Mesenteric fat pad (tissue), 1 donor: Measurements from ENCODE around the gene IRGC. TPM values are rescaled to one million over a fixed set of nuclear protein-coding genes. Genes with fewer than 3 reads are reported as not detected.
"Not testable (repeated sequence)": the region's sequence is repeated elsewhere in the genome, so short reads cannot be mapped to it uniquely, and the experiment has no call there.

ENCODE experiments used
- DNase-seq: peaks from one replicate; pipeline ENCODE4 v3.0.0-alpha.2; 2020; ENCODE audit warnings: low spot score
- total RNA-seq: library from RNA; stranded (reverse); fragmentation: NEBNext Ultra II Directional; extraction: Animal tissue kit (Norgen Biotek cat#: 25700); gene quantifications from one replicate; pipeline ENCODE4 v1.2.1, GENCODE V29; 2021
- donor health status: DM: yes; HTN: yes; CAD: no.

The IRGC gene
- total RNA-seq, 1 donor from 2014 or later, result not detected

DNA sequence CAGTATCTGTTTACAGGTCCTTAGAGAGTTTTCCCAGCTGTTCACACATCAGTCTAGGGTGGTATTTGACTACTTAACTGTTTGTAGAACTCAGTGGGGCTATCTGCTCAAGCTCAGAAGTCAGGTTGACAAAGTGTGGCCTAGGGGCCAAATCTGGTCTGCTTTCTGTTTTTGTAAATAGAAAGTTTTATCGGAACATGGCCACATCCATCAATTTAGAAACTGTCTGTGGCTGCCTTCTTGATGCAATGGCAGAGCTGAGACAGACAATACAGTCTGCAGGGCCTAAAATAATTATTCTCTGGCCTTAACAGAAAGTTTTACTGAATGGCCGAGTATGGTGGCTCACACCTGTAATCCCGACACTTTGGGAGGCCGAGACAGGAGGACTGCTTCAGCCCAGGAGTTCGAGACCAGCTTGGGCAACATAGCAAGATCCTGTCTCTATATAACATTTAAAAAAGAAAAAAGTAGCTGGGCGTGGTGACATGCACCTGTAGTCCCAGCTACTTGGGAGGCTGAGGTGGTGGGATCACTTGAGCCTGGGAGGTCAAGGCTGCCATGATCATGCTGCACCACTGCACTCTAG lies 36.5 kb downstream of the IRGC start:
- no peak for DNase-seq

DNA sequence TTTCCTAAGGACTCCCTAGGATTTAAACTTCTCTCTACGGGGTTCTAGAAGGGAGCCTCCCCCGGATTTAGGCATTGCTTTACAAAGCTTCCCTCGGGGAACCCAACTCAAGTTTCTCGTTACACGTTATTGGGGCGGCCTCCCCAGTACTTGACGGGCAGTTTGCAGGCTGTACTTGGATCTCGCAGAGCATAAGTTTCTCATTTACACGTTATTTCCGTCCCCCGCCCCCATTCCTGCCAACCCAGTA lies 38.3 kb downstream of the IRGC start:
- no peak for DNase-seq

DNA sequence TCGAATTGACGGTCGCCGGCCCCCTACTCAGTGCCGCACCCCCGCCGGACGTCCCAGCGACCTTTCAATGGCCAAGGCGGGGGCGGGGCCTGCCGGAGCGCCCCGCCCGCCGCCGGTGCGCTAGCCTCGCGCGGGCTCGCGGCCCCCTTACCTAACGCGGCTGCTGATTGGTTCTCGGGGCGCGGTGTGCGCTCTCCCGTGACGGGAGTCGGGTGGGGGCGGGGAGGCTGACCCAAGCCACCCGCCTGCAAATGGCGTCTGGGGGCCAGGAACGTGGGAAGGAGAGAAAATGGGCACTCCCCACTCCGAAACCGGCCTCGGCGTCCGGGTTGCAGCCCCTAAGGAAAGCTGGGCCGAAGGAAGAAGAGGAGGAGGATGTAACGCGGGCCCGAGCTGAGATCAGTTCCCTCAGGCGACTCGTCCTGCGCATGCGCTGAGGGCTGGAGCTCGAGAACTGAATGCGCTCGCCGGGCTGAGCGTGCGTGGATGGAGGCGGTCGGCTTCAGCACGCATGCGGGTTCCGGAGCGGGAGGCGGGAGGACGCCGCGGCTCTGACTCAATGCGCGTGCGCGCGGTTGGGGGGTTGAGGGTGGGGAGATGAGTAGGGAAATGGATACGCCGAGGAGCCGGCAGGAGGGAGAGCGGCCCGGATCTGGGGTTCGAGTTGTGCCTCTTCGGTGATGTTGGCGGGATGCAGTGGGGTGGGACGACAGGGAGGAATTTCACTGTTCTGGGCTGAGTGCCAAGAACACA lies 38.8 kb downstream of the IRGC start, which contains the start of gene SMG9:
Gene SMG9 (minus strand): TSS at position 460 of the 753 bp plus-strand sequence. CDS start 4,221 bp downstream, outside the sequence.
- DNase-seq, result peak; percentile 100

DNA sequence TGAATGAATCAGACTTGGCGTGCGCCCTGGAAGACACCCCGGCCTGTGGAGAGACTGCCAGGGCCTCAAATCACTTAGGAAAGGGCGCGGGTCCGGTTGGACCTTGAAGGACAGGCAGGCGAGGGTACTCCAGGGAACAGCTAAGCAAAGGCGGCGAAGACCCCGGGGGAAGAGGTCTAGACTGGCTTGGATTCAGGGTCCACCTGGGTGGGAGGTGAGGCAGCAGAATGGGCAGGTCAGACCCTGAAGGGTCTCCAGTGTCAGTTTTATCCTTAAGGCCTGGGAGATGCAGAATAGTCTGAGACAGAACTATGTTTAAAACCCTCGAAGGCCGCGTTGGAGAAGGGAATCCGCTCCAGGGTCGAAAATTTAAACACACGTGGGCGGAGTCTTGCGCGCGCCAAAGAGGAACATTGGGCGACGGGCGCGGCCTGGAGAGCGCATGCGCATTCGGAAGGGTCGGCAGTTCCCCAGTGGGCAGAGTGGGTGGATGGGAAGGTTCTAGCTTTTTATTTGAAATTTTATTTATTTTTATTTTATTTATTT lies 39.5 kb downstream of the IRGC start:
- no peak for DNase-seq

DNA sequence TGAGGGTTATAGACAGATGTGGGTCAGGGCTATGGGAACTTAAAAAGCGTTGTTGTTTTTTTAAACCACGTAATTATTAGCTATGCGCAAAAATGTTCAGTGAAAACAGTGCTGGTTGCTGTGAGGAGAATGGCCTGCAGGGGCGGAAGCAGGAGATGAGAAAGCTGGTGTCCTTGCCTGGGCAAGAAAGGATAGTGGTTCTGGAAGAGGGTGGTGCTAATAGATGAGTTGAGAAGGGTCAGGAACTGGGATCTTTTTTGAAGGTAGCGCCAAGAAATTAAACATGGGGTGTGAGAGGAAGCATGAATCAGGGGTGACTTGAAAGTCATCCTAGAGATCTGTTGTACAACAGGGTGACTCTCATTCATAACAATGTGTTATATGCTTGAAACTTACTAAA lies 43.6 kb downstream of the IRGC start:
- no peak for DNase-seq

DNA sequence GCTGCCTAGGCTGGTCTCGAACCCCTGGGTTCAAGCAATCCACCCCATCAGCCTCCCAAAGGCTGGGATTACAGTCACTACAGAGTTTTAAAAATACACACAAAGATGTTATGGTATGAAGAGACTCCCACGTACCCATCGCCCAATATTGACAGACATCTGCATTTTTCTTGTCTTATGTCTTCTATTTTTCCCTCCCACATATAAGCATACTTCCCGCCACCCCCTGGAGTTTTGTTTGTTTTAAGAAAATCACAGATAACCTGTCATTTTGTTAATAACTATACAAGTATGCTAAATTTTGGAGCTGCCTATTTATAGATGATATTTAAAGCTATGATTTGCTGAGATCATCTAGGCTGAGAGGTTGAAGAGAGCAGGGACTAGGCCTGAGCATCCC lies 45.1 kb downstream of the IRGC start:
- DNase-seq, result no peak

DNA sequence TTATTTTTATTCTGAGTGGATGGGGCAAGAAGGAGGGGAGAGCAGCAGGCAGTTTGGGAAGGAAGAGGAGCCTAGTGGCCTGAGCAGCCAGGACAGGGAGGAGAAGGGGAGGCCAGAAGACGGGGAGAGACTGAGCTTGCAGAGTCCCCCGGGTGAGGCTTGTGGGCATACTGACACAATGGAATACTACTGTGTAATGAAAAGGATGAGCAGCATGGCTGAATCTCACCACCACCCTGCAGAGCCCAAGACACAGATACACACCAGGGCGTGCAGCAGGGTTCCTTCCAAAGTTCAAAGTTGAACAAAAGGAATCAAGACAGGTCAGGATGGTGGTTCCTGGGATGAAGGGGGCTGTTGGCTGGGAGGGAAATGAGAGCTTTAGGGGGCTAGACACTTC lies 46.9 kb downstream of the IRGC start:
- DNase-seq, result no peak

DNA sequence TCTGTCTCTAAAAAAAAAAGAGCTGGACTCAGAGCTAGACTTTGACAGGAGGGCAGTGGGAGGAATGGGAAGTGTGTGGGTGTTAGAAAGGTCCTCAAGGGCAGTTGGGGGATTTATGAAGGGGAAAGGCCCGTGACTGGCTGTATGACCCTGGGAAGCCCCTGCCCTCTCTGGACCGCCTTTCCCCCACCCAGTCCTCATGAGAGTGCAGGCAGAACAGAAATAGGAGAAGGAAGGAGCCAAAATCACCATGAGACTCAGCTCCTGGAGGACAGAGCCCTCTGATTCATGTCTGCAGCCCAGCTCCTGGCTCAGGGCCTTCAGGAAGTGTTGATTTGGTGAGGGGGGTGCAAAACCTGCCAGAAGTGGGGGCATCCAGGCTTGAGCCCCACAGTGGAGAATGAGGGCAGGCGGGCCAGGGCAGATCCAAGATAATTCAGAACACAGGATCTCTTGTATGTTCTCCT lies 47.6 kb downstream of the IRGC start:
- DNase-seq, result no peak

DNA sequence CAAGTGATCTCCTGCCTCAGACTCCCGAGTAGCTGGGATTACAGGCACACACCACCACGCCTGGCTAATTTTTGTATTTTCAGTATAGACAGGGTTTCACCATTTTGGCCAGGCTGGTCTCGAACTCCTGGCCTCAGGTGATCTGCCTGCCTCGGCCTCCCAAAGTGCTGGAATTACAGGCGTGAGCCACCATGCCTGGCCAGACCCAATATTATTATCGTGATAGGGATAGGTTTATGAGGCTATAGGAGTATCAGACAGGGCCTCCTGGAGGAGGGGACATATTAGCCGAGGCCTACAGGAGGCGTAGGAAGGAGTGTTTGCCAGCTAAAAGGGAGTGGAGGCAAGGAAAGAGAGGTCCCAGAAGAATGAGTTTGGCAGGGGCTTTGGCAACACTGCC lies 48.8 kb downstream of the IRGC start:
- not testable (repeated sequence) for DNase-seq

DNA sequence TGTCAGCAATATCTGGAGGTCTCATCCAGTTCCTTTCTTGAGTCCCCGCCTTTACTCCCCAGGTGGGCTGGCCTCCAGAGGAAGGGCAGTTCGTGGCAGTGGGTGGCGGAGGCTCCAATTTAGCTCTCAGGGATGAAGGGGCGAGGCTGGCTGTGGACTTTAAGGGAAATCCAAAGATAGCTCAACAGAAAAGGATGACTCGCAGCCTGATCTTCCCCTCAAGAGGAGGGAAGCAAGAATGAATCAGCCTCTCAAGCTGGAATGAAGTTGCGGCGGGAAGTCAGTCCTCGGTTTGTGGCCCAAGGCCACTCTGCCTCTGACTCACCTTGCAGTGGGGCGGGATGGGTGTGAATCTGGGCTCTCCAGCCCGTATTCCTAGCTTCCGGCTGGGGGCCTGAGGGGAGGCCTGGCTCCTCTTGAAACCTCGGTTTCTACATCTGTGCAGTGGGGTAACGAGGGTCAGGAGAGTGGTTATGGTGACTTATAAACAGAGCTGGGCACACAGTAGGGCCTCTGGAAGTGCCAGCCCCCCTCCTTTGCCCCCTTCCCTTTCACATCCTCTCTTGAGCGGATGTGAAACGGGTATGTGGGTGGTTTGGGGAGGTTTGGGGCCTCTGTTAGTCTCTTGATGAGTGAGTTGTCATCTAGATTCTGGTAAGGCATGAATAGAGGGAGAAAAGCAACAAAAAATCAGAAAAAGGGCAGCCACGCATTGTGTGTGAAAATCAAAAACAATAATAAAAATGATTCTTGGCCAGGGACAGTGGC lies 49.4 kb downstream of the IRGC start:
- DNase-seq, result no peak

DNA sequence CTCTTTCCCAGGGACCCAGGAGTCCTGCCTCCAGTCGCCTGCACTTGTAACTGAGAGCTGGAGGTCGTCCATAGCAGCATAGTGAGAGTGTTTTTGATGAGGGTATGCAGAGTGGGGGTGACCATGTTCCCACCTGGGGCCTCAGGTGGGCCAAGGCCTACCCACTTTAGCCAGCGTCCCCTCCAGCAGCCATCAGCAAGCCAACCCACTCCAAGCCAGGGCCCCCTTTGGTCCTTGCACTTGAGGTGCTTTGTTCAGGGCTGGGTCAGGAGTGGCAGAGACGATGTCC lies 50.8 kb downstream of the IRGC start:
- no peak for DNase-seq

DNA sequence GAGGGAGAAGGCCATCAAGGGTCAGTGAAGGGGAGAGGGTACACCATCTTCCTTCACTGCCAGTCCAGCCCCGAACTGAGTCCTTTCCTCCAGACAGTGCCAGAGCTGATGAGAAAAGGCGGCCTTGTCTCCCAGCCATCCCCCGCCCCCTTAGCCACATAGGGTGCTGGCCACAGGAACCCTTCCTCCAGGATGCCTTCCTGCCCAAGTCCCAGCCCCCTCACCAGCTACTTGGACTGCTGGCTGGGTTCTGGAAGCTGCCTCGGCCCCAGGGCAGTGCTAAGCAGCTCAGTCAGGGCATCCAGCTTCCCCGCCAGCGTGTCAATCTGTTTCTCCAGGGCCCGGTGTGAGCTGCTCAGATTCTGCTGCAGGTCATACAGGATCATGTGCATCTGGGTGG lies 51.4 kb downstream of the IRGC start:
- no peak for DNase-seq

DNA sequence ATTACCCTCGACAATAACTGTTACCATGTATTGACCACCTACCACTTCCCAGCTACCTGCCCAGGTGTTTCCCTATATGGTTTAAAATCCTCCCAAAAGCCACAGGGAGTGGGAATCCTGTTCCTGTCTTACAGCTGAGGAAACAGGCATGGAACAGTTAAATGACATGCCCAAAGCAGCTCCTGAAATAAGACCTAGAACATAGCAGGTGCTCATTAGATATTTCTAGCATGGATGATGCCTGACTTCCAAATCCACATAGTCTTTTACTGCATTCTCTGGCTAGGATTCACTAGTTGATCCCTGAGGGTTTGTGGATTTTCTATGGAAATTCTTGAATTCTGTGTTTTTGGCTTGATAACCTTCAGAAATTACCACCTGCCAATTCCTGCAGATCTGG lies 51.9 kb downstream of the IRGC start:
- no peak for DNase-seq

DNA sequence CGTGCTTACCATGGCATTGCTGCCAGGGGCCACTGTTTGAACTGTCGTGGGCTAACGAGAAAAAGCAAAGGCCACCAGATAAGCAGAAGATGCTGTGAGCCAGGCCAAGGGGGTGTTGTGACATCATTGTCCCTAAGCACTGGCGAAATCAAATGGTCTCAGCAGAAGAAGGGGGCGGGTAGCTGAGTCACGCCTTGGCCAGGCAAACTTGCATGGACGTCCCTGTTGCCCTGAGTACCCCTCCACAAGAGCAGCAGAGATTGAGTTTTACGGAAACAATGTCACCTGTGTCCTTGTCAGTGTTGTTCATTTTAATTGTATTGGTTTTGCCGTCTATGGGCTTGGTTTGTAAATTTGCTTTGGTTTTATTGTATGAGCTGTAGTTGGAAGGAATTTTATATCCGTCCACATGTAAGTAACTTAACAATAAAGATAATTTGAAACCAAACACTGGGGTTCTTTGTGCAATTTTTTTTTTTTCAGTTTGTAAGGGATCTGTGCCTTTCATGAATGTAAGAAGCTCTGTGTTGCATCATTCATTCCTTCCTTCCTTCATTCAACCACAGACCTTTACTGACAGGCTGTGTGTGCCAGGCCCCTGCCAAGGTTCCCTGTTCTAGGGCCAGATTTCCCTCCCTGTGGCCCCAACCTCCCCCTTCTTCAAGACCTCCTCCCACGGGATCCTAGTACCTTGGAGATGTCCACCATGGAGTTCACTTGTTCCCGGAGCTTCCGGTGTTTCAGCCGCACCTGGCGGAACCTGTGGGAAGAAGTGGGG lies 52.6 kb downstream of the IRGC start:
- no peak for DNase-seq

DNA sequence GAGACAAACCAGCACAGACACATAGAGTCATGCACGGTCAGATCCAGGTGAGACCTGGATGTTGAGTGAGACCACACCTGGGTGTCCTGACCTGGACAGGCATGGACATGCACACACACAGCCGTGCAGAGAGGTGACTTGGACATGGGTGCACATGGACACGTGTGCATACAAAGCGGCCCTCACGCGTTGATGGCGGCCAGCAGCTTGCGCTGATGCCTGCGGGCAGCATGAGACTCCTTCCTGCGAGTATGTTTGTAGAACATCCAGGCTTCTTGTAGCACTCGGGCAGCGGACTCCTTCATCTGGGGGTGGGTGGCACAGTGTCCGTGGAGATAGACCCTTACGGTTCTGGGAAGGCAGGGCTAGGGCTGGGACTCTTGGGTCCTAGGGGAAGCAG lies 53.4 kb downstream of the IRGC start:
- no peak for DNase-seq

Other genes starting within 250 kb of the IRGC start
- gene PHLDB3, start 211.3 kb upstream of the IRGC start, total RNA-seq, result 5.5 TPM
- gene ETHE1, start 188.9 kb upstream of the IRGC start, total RNA-seq, result 20.4 TPM
- 1.7 TPM for gene ZNF575, start 182.9 kb upstream of the IRGC start, total RNA-seq
- gene XRCC1, start 140.5 kb upstream of the IRGC start, total RNA-seq, result 18.2 TPM
- 2.2 TPM for gene PINLYP, start 140.3 kb upstream of the IRGC start, total RNA-seq
- 21.7 TPM for gene IRGQ, start 119.9 kb upstream of the IRGC start, total RNA-seq
- gene ZNF576, start 119.5 kb upstream of the IRGC start, total RNA-seq, result 12.1 TPM
- gene SRRM5, start 104.0 kb upstream of the IRGC start, total RNA-seq, result 0.22 TPM
- gene ZNF428, start 96.4 kb upstream of the IRGC start, total RNA-seq, result 19.2 TPM
- 1.4 TPM for gene CADM4, start 76.2 kb upstream of the IRGC start, total RNA-seq
- gene PLAUR, start 45.9 kb upstream of the IRGC start, total RNA-seq, result 58.0 TPM
- gene SMG9, start 38.9 kb downstream of the IRGC start, total RNA-seq, result 21.1 TPM
- 3.1 TPM for gene KCNN4, start 64.9 kb downstream of the IRGC start, total RNA-seq
- 2.0 TPM for gene LYPD5, start 86.4 kb downstream of the IRGC start, total RNA-seq
- gene ZNF283, start 111.2 kb downstream of the IRGC start, total RNA-seq, result 8.2 TPM
- gene ZNF404, start 167.9 kb downstream of the IRGC start, total RNA-seq, result 1.7 TPM
- gene ZNF45, start 219.2 kb downstream of the IRGC start, total RNA-seq, result 7.7 TPM
- 4.1 TPM for gene ZNF221, start 235.2 kb downstream of the IRGC start, total RNA-seq